Gastrocnemius medialis (tissue), 4 donors: Measurements from ENCODE around the gene RNF125. TPM values are rescaled to one million over a fixed set of nuclear protein-coding genes. Genes with fewer than 3 reads are reported as not detected.

Source experiments
- ATAC-seq, 2 donors: fragments of 150-250 bp; one replicate each; pipeline ENCODE4 v1.9.1; 2016
- DNase-seq, 2 donors: peaks; one replicate each; pipeline ENCODE4 v3.0.0-alpha.2; 2019
- H3K27ac ChIP-seq, 4 donors: fragments of 200-600 bp; sonication (generic); 1 replicate in 1 of 4; 2 replicates in 3 of 4; pipeline ENCODE4 v1.5.1; 2016 to 2018; ENCODE audit warnings: mild to moderate bottlenecking in 2 of 4, moderate library complexity in 1 of 4
- H3K27me3 ChIP-seq, 3 donors: fragments of 200-600 bp; sonication (generic) in 2 of 3; 1 replicate in 1 of 3; 2 replicates in 2 of 3; pipeline versions ENCODE4 v1.5.1 to v1.6.0; 2016 to 2019; ENCODE audit warnings: mild to moderate bottlenecking in 1 of 3, moderate library complexity in 1 of 3
- H3K36me3 ChIP-seq, 2 donors: fragments of 200-600 bp; sonication (generic) in 1 of 2; one replicate each; pipeline ENCODE4 v1.5.1; 2017 to 2018
- H3K4me1 ChIP-seq, 2 donors: fragments of 200-600 bp; sonication (generic) in 1 of 2; one replicate each; pipeline ENCODE4 v1.5.1; 2016 to 2017; ENCODE audit warnings: mild to moderate bottlenecking in 2 of 2
- H3K4me3 ChIP-seq, 4 donors: fragments of 200-600 bp; sonication (generic) in 3 of 4; 1 replicate in 1 of 4; 2 replicates in 3 of 4; pipeline ENCODE4 v1.5.1; 2016 to 2019; ENCODE audit warnings: mild to moderate bottlenecking in 2 of 4
- H3K9me3 ChIP-seq, 3 donors: fragments of 200-600 bp; sonication (generic) in 2 of 3; 1 replicate in 1 of 3; 2 replicates in 2 of 3; pipeline ENCODE4 v1.5.1; 2016 to 2019
- CTCF ChIP-seq, 5 experiments: fragments of 450-650 bp in 3 of 5; fragments of 200-600 bp in 2 of 5; sonication (generic) in 2 of 5; IDR thresholded peaks in 4 of 5; conservative IDR thresholded peaks in 1 of 5; 1 replicate in 4 of 5; 2 replicates in 1 of 5; pipeline ENCODE4 v1.5.1; 2016 to 2019; ENCODE audit warnings: antibody characterized with exemption in 5 of 5, mild to moderate bottlenecking in 3 of 5, moderate library complexity in 3 of 5
- POLR2A ChIP-seq, 2 donors: fragments of 450-650 bp; IDR thresholded peaks; one replicate each; pipeline ENCODE4 v1.6.1; 2017; ENCODE audit warnings: antibody characterized with exemption in 2 of 2, mild to moderate bottlenecking in 2 of 2, moderate library complexity in 2 of 2
- in situ Hi-C, 4 donors: fragments of 200-750 bp; cut with MboI; loops; one replicate each; pipeline versions ENCODE4 v1.15.0 to v1.8.0; 2017; ENCODE audit warnings: low sequenced_read_pairs in 4 of 4
- intact Hi-C: fragments of 100-400 bp; cut with DNase I; formaldehyde crosslinking; loops from one replicate; pipeline ENCODE4 v1.15.1; 2023; ENCODE audit warnings: low total_unique reads
- total RNA-seq, 4 donors: library from RNA; depleted of rRNA; stranded (reverse); fragments of >200 nt; gene quantifications; one replicate each; pipeline versions ENCODE4 v1.1.0 to v1.2.3, GENCODE V29; 2016

RNF125 gene
- total RNA-seq, 4 donors from 2014 or later = 0.85 to 6.4 (median 3.1) TPM

- Histone ChIP-seq H3K36me3 (no peaks in the 10 kb centered on the region), H3K4me3 (peak overlapping the region; percentile 85 to 97 (median 92)), H3K27ac (peak overlapping the region; percentile 98 to 100 (median 100)), H3K9me3 (no peaks in the 10 kb centered on the region), H3K4me1 (peaks cover 33% of the 10 kb centered on the region in 2 donors), H3K27me3 (no peaks in the 10 kb centered on the region)
- in situ Hi-C loops = loop anchor here in 2 of 4 donors (10.0 to 25.0 kb wide), 2 partner anchors 147 to 154 kb away; partner anchors contain the start of gene TRAPPC8 (in 2 of the 2)
- TF ChIP-seq CTCF (IDR thresholded peaks at IDR 0.05 in 4 of 5, conservative IDR thresholded peaks at IDR 0.05 in 1 of 5) = no peak
- ATAC-seq = no peak
- no peak for DNase-seq
- intact Hi-C loops = loop anchor here (5.0 to 10.0 kb wide), 2 partner anchors 213 to 376 kb away; no protein-coding TSS in a partner anchor
Observed at GRCh38 chr18:32091325-32091723, 72.7 kb downstream of the RNF125 start.

GRCh38 chr18:32091724-32092421 lies 73.2 kb downstream of the RNF125 start, which contains the start of gene RNF138:
Gene RNF138 (plus strand): TSS chr18:32091874. CDS start chr18:32092777, 903 bp downstream.
- ATAC-seq = peak; percentile 71 to 74
- peak; percentile 82 to 89 for DNase-seq
- intact Hi-C loops (loop anchor here (1.0 to 10.0 kb wide), 3 partner anchors 149 to 375 kb away; partner anchors contain the start of gene TRAPPC8), in situ Hi-C loops (loop anchor here in 2 of 4 donors (10.0 to 25.0 kb wide), 2 partner anchors 147 to 155 kb away; partner anchors contain the start of gene TRAPPC8 (in 2 of the 2))
- H3K36me3 ChIP-seq = no peaks in the 10 kb centered on the region
- H3K4me3 ChIP-seq = peak within 1 kb of the TSS; percentile 85 to 97 (median 92)
- no peaks in the 10 kb centered on the region for H3K9me3 ChIP-seq
- peak within 1 kb of the TSS; percentile 98 to 100 (median 100) for H3K27ac ChIP-seq
- H3K27me3 ChIP-seq = no peaks in the 10 kb centered on the region
- H3K4me1 ChIP-seq = peaks cover 37 to 38% of the 10 kb centered on the region in 2 donors
- TF ChIP-seq POLR2A (IDR thresholded peaks at IDR 0.05) (peak; percentile 69 to 73), CTCF (IDR thresholded peaks at IDR 0.05 in 4 of 5, conservative IDR thresholded peaks at IDR 0.05 in 1 of 5) (no peak)

GRCh38 chr18:32092422-32093101 lies 73.9 kb downstream of the RNF125 start:
- no peaks in the 10 kb centered on the region for H3K36me3 ChIP-seq
- H3K27me3 ChIP-seq = no peaks in the 10 kb centered on the region
- peak overlapping the region; percentile 98 to 100 (median 100) for H3K27ac ChIP-seq
- DNase-seq (peak; percentile 98), ATAC-seq (peak; percentile 82 to 85)
- peaks cover 40 to 43% of the 10 kb centered on the region in 2 donors for H3K4me1 ChIP-seq
- intact Hi-C loops (loop anchor here (1.0 to 10.0 kb wide), 3 partner anchors 149 to 375 kb away; partner anchors contain the start of gene TRAPPC8), in situ Hi-C loops (loop anchor here in 2 of 4 donors (10.0 to 25.0 kb wide), 2 partner anchors 148 to 155 kb away; partner anchors contain the start of gene TRAPPC8 (in 2 of the 2))
- peak; percentile 64 to 80 for TF ChIP-seq POLR2A (IDR thresholded peaks at IDR 0.05)
- no peak for TF ChIP-seq CTCF (IDR thresholded peaks at IDR 0.05 in 4 of 5, conservative IDR thresholded peaks at IDR 0.05 in 1 of 5)
- H3K4me3 ChIP-seq = peak overlapping the region; percentile 85 to 97 (median 92)
- H3K9me3 ChIP-seq = no peaks in the 10 kb centered on the region

- H3K4me1 ChIP-seq = peaks cover 40 to 43% of the 10 kb centered on the region in 2 donors
- ATAC-seq (peak; percentile 43 to 45), DNase-seq (peak; percentile 15 to 57)
- peak overlapping the region; percentile 98 to 100 (median 100) for H3K27ac ChIP-seq
- in situ Hi-C loops (loop anchor here in 2 of 4 donors (10.0 to 25.0 kb wide), 2 partner anchors 148 to 156 kb away; partner anchors contain the start of gene TRAPPC8 (in 2 of the 2)), intact Hi-C loops (loop anchor here (5.0 to 10.0 kb wide), 2 partner anchors 212 to 374 kb away; no protein-coding TSS in a partner anchor)
- H3K9me3 ChIP-seq = no peaks in the 10 kb centered on the region
- no peak for TF ChIP-seq CTCF (IDR thresholded peaks at IDR 0.05 in 4 of 5, conservative IDR thresholded peaks at IDR 0.05 in 1 of 5)
- no peak for TF ChIP-seq POLR2A (IDR thresholded peaks at IDR 0.05)
- no peaks in the 10 kb centered on the region for H3K27me3 ChIP-seq
- H3K36me3 ChIP-seq = no peaks in the 10 kb centered on the region
- H3K4me3 ChIP-seq = peak overlapping the region; percentile 85 to 97 (median 92)
Observed at GRCh38 chr18:32093102-32093511, 74.5 kb downstream of the RNF125 start.
